B cell (primary cell): ENCODE data around the gene ATIC. TPM values are rescaled to one million over a fixed set of nuclear protein-coding genes. Genes with fewer than 3 reads are reported as not detected.
A peak's percentile ranks its signal among the peaks of the same experiment; 100 is the strongest.
"Not testable (repeated sequence)": the region's sequence is repeated elsewhere in the genome, so short reads cannot be mapped to it uniquely, and the experiment has no call there.

Experiments used
- ATAC-seq: fragments of 200-7000 bp; cut with Tn5 transposase; one replicate; pipeline ENCODE4 v1.10.0; 2021; ENCODE audit warnings: low read depth, mild to moderate bottlenecking, moderate number of reproducible peaks, moderate library complexity
- CTCF ChIA-PET: fragments of 350-600 bp; sonication (Branson Sonifier 250); formaldehyde crosslinking; loops from one replicate; lab custom pipeline; 2021; ENCODE audit warnings: antibody characterized with exemption, inconsistent platforms; lab: Charles Lee
- POLR2A ChIA-PET: fragments of 350-600 bp; sonication (Branson Sonifier 250); formaldehyde crosslinking; loops from one replicate; lab custom pipeline; 2021; ENCODE audit warnings: antibody characterized with exemption; lab: Charles Lee
- DNase-seq: peaks from one replicate; pipeline ENCODE4 v3.0.0; 2013
- H2AFZ ChIP-seq: 2 replicates; pipeline ENCODE4 v1.6.1; 2012; ENCODE audit warnings: mild to moderate bottlenecking, low read depth, low read length; ENCODE audit not compliant: insufficient read depth, poor library complexity, severe bottlenecking
- H3K27ac ChIP-seq, 2 donors: 1 replicate in 1 of 2; 2 replicates in 1 of 2; pipeline ENCODE4 v1.5.1; 2012 to 2013; ENCODE audit warnings: low read length in 2 of 2, mild to moderate bottlenecking in 2 of 2, moderate library complexity in 1 of 2
- H3K27me3 ChIP-seq, 4 experiments: fragments of 200-600 bp in 1 of 4; sonication (generic) in 1 of 4; replicated peaks in 1 of 4; 1 replicate in 2 of 4; 2 replicates in 2 of 4; pipeline versions ENCODE4 v1.6.1 to v1.7.0; 2013 to 2016; ENCODE audit warnings: low read length in 3 of 4, mild to moderate bottlenecking in 2 of 4, mixed read lengths in 1 of 4, moderate library complexity in 1 of 4; ENCODE audit not compliant: insufficient read depth in 4 of 4, control insufficient read depth in 3 of 4; ENCODE audit errors: control extremely low read depth in 1 of 4
- H3K36me3 ChIP-seq, 2 experiments: replicated peaks in 1 of 2; 1 replicate in 1 of 2; 2 replicates in 1 of 2; pipeline versions ENCODE4 v1.6.1 to v1.7.1; 2013; ENCODE audit warnings: low read length in 1 of 2; ENCODE audit not compliant: insufficient read depth in 2 of 2, control insufficient read depth in 1 of 2; ENCODE audit errors: control extremely low read depth in 1 of 2, extremely low read depth in 1 of 2
- H3K4me1 ChIP-seq, 2 donors: fragments of 200-600 bp in 1 of 2; sonication (generic) in 1 of 2; 1 replicate in 1 of 2; 2 replicates in 1 of 2; pipeline versions ENCODE4 v1.5.1 to v1.6.1; 2013 to 2017; ENCODE audit warnings: low read length in 2 of 2; ENCODE audit not compliant: control insufficient read depth in 2 of 2, insufficient read depth in 2 of 2
- H3K4me2 ChIP-seq: replicated peaks from 2 replicates; pipeline ENCODE3; 2012; ENCODE audit warnings: mild to moderate bottlenecking, low read depth, low read length; ENCODE audit not compliant: poor library complexity, severe bottlenecking
- H3K4me3 ChIP-seq, 5 experiments: fragments of 200-600 bp in 1 of 5; sonication (generic) in 1 of 5; 1 replicate in 3 of 5; 2 replicates in 2 of 5; pipeline versions ENCODE4 v1.5.1 to v1.7.0; 2011 to 2016; ENCODE audit warnings: low read length in 4 of 5, mild to moderate bottlenecking in 4 of 5, low read depth in 2 of 5, control low read depth in 1 of 5, moderate library complexity in 1 of 5; ENCODE audit not compliant: insufficient read depth in 1 of 5; ENCODE audit errors: control extremely low read depth in 1 of 5, extremely low read depth in 1 of 5
- H3K79me2 ChIP-seq: fragments of 200-600 bp; sonication (generic); one replicate; pipeline ENCODE4 v1.6.0; 2016; ENCODE audit warnings: low read length; ENCODE audit not compliant: control insufficient read depth, insufficient read depth
- H3K9ac ChIP-seq: fragments of 200-600 bp; sonication (generic); 2 replicates; pipeline ENCODE4 v1.6.1; 2017; ENCODE audit warnings: mild to moderate bottlenecking, low read length, moderate library complexity
- H3K9me3 ChIP-seq, 3 donors: one replicate each; pipeline versions ENCODE4 v1.6.1 to v1.7.1; 2013; ENCODE audit warnings: low read length in 2 of 3; ENCODE audit not compliant: control insufficient read depth in 2 of 3, insufficient read depth in 1 of 3; ENCODE audit errors: control extremely low read depth in 1 of 3
- H4K20me1 ChIP-seq: 2 replicates; pipeline ENCODE4 v1.6.0; 2012; ENCODE audit warnings: mild to moderate bottlenecking, low read length; ENCODE audit not compliant: insufficient read depth, control insufficient read depth, poor library complexity, severe bottlenecking
- H3K27ac Mint-ChIP-seq: one replicate; pipeline ENCODE4 v1.8.0; 2021; ENCODE audit warnings: mixed read lengths
- H3K27me3 Mint-ChIP-seq: one replicate; pipeline ENCODE4 v1.8.0; 2021; ENCODE audit warnings: mixed read lengths
- H3K4me1 Mint-ChIP-seq: one replicate; pipeline ENCODE4 v1.8.0; 2021; ENCODE audit warnings: mixed read lengths
- H3K4me3 Mint-ChIP-seq: one replicate; pipeline ENCODE4 v1.8.0; 2021; ENCODE audit warnings: mixed read lengths
- H3K9me3 Mint-ChIP-seq: one replicate; pipeline ENCODE4 v1.8.0; 2022; ENCODE audit warnings: mixed read lengths; ENCODE audit not compliant: insufficient read depth
- CTCF ChIP-seq: fragments of 200-600 bp; IDR thresholded peaks from one replicate; pipeline ENCODE4 v1.8.0; 2022; ENCODE audit warnings: antibody characterized with exemption, mild to moderate bottlenecking
- EZH2 ChIP-seq: IDR thresholded peaks from 2 replicates; pipeline ENCODE4 v1.6.1; 2012; ENCODE audit warnings: borderline replicate concordance, low read depth, mild to moderate bottlenecking, moderate library complexity, low read length; ENCODE audit not compliant: insufficient read depth, poor library complexity, severe bottlenecking
- WGBS: methylation state at CpG from one replicate; pipeline ENCODE4 v1.1.5; 2013; ENCODE audit warnings: missing lambda C conversion rate; ENCODE audit not compliant: insufficient coverage; 5-methylcytosine and 5-hydroxymethylcytosine counted together
- intact Hi-C: fragments of 100-400 bp; cut with micrococcal nuclease; formaldehyde crosslinking; loops from one replicate; pipeline ENCODE4 v1.10.0; 2022
- polyA plus RNA-seq: library from polyadenylated mRNA; depleted of rRNA; stranded (reverse); fragments of >200 nt; gene quantifications from 2 replicates; pipeline ENCODE4 v1.2.3, GENCODE V29; 2012
- total RNA-seq, 2 donors: library from RNA; stranded (reverse); fragments of 120-200 nt in 1 of 2; gene quantifications; 1 replicate in 1 of 2; 2 replicates in 1 of 2; pipeline versions ENCODE4 v1.2.3 to v1.2.4, GENCODE V29; 2013 to 2022

The ATIC gene
- total and polyA plus RNA-seq, 2 donors (not counting 1 experiment from before 2014, with no cell fraction given) = 55.4 to 80.4 TPM

- TF ChIP-seq CTCF (no peak), EZH2 (no peak)
- no peak overlapping the region for H3K4me3 Mint-ChIP-seq
Observed at GRCh38 chr2:215301994-215302393, 9.9 kb upstream of the ATIC start.

GRCh38 chr2:215311259-215311624, 617 bp upstream of the ATIC start:
- peaks cover 17% of the 10 kb centered on the region in 2 donors for H3K4me1 ChIP-seq
- not testable (repeated sequence) for H3K27me3 Mint-ChIP-seq, H3K9me3 Mint-ChIP-seq, DNase-seq, ATAC-seq, H3K27me3 ChIP-seq, H4K20me1 ChIP-seq, H3K9me3 ChIP-seq
- peaks cover 35% of the 10 kb centered on the region for H3K79me2 ChIP-seq
- H3K4me3 ChIP-seq = peak overlapping the region; percentile 63 to 100 (median 95)
- peak overlapping the region; percentile 94 for H3K4me3 Mint-ChIP-seq
- CTCF ChIA-PET = interaction anchor here (1.2 kb wide), 1 partner anchor 22 kb away, joined by 3 read pairs; no protein-coding TSS in a partner anchor
- 95% methylated on average over 2 of the region's 13 CpGs for WGBS
- H3K9ac ChIP-seq = peak overlapping the region; percentile 98
- peaks cover 4 to 11% of the 10 kb centered on the region in 2 experiments for H3K36me3 ChIP-seq
- POLR2A ChIA-PET = interaction anchor here (0.7 kb wide), 2 partner anchors 770 to 802 kb away, joined by 3 to 9 read pairs; partner anchors contain the start of genes PECR and TMEM169
- H3K4me1 Mint-ChIP-seq = peaks cover 31% of the 10 kb centered on the region
- peak overlapping the region; percentile 86 for H3K4me2 ChIP-seq
- H2AFZ ChIP-seq = peak overlapping the region; percentile 99
- peak overlapping the region; percentile 90 for H3K27ac Mint-ChIP-seq
- intact Hi-C loops = loop anchor here (1.0 to 5.0 kb wide), 4 partner anchors 502 to 1101 kb away; partner anchors contain the start of genes BARD1 and SMARCAL1
- peak overlapping the region; percentile 25 to 77 for H3K27ac ChIP-seq

More at GRCh38 chr2:215301994-215302393, 9.9 kb upstream of the ATIC start:
- Mint-ChIP-seq H3K4me1 (no peaks in the 10 kb centered on the region), H3K27me3 (no peaks in the 10 kb centered on the region), H3K27ac (no peak overlapping the region), H3K9me3 (peaks cover 4% of the 10 kb centered on the region)
- Histone ChIP-seq H3K4me2 (no peak overlapping the region), H3K4me3 (no peak overlapping the region), H3K27ac (no peak overlapping the region), H3K9me3 (peaks cover 2 to 4% (median 2%) of the 10 kb centered on the region in 3 donors), H2AFZ (no peak overlapping the region), H4K20me1 (no peaks in the 10 kb centered on the region), H3K36me3 (no peaks in the 10 kb centered on the region), H3K79me2 (no peaks in the 10 kb centered on the region), H3K27me3 (no peaks in the 10 kb centered on the region), H3K9ac (no peak overlapping the region), H3K4me1 (no peaks in the 10 kb centered on the region)
- ChIA-PET POLR2A (no interaction called here), CTCF (interaction anchor here (0.6 kb wide), 1 partner anchor 140 kb away, joined by 3 read pairs; no protein-coding TSS in a partner anchor)
- no peak for DNase-seq
- WGBS = no CpG with 5 or more reads among the region's 2 CpGs
- intact Hi-C loops = no loop called here
- ATAC-seq = no peak
